ENCODE results near the gene FOLR2. TPM values are rescaled to one million over a fixed set of nuclear protein-coding genes. Genes with fewer than 3 reads are reported as not detected.

Gene FOLR2
- polyA plus RNA-seq, 1 of the 3 experiments (the other 2 are of a cell fraction): not detected

DNA sequence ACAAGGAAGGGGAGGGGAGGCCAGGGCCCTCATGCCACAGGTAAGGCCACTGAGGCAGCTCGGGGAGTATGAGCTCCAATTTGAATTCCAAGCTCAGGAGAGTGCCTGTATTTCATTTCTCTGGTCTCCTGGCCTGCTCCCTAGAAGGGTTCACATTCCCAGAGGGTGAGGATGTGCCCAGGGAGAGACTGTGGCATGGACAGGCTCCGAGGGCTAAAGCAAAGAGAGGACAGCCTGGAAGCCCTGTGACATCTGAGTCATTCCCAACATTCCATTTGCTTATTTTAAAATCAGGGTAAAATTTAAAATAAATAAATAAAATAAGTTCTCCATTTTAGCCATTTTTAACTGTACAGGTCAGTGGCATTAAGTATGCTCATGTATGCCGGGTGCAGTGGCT, 43.3 kb upstream of the FOLR2 start:
- peaks cover 7% of the 10 kb centered on the region; the same call in 1 of the 2 replicates for H3K27me3 ChIP-seq (ENCODE audit: insufficient read depth)
- no peak overlapping the region for H3K9ac ChIP-seq
- ChIA-PET POLR2A (no interaction called here), CTCF (no interaction called here)
- H2AFZ ChIP-seq (ENCODE audit: low read depth): no peak overlapping the region
- H3K79me2 ChIP-seq (ENCODE audit: insufficient read depth): no peaks in the 10 kb centered on the region
- H4K20me1 ChIP-seq (ENCODE audit: insufficient read depth): no peaks in the 10 kb centered on the region
- DNase-seq: no peak
- no peaks in the 10 kb centered on the region for H3K4me1 ChIP-seq (ENCODE audit: control insufficient read depth in 1 of 2, insufficient read depth in 2 of 2, low read depth in 1 of 2, low read length in 1 of 2)
- H3F3A ChIP-seq (replicated peaks; ENCODE audit: insufficient read depth): no peaks in the 10 kb centered on the region
- no peak overlapping the region for H3K4me3 ChIP-seq (ENCODE audit: low read depth in 2 of 2, low read length in 1 of 2)
- no peak overlapping the region for H3K4me2 ChIP-seq
- WGBS (ENCODE audit: low lambda C conversion rate): 49% methylated on average over 3 of the region's 3 CpGs
- TF ChIP-seq, protein P1, sequence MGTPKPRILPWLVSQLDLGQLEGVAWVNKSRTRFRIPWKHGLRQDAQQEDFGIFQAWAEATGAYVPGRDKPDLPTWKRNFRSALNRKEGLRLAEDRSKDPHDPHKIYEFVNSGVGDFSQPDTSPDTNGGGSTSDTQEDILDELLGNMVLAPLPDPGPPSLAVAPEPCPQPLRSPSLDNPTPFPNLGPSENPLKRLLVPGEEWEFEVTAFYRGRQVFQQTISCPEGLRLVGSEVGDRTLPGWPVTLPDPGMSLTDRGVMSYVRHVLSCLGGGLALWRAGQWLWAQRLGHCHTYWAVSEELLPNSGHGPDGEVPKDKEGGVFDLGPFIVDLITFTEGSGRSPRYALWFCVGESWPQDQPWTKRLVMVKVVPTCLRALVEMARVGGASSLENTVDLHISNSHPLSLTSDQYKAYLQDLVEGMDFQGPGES (IDR thresholded peaks at IDR 0.05; ENCODE audit: low read depth, low read length): no peak
- TF ChIP-seq, protein P2, sequence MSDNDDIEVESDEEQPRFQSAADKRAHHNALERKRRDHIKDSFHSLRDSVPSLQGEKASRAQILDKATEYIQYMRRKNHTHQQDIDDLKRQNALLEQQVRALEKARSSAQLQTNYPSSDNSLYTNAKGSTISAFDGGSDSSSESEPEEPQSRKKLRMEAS (IDR thresholded peaks at IDR 0.05; ENCODE audit: low read depth): no peak
- TF ChIP-seq NRF1 (IDR thresholded peaks at IDR 0.05; ENCODE audit: low read depth, low read length): no peak
- TF ChIP-seq GABPA (IDR thresholded peaks at IDR 0.05; ENCODE audit: low read depth): no peak
- H3K9me3 ChIP-seq: no peaks in the 10 kb centered on the region
- H3K27ac ChIP-seq (ENCODE audit: low read depth in 2 of 2, low read length in 1 of 2): no peak overlapping the region
- no peaks in the 10 kb centered on the region for H3K36me3 ChIP-seq (replicated peaks in 1 of 2; ENCODE audit: control insufficient read depth in 1 of 2, insufficient read depth in 2 of 2, low read length in 1 of 2)
- H3K9me2 ChIP-seq: no peaks in the 10 kb centered on the region

DNA sequence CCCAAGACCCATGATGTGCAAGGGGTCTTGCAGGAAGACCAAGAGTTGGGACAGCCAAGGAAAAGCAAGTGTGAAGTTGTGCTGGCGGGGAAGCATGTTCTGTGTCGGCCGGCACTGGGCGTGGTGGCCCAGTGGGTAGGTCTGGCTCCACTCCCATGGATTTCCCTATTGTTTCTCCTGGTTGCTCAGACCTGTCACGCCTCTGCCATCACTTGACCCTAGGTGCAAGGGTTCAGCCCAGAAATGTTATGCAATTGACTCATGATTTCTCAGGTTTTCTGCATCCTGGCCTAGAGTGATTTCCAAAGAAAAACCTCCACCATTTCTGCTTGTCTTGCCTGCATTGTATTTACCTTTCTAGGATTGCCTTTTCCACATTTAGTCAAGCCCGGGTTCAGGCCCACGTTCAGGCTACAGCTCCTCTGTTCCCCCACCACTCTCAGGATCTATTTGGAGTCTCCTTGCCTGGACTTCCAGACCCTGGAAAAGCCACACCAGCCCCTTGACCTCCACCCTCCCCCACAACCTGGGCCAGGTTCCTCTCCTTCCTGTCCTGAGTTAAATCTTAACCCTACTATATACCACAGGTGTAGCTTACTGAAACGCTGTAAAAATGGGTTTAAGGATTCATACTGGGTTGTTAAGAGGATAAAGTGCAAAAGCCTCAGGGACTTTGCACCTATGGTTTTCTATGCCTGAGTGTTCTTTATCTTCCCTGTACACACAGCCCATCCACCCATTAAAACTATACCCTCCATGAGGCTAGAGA, 42.1 kb upstream of the FOLR2 start:
- no peaks in the 10 kb centered on the region for H3K4me1 ChIP-seq (ENCODE audit: control insufficient read depth in 1 of 2, insufficient read depth in 2 of 2, low read depth in 1 of 2, low read length in 1 of 2)

More for the DNA sequence above, 42.1 kb upstream of the FOLR2 start:
- H3K9me2 ChIP-seq: no peaks in the 10 kb centered on the region
- 68% methylated on average over 7 of the region's 8 CpGs for WGBS (ENCODE audit: low lambda C conversion rate)
- DNase-seq: no peak
- CTCF ChIA-PET: interaction anchor here (1.2 to 1.4 kb wide), 3 partner anchors 10 to 256 kb away, joined by 3 to 4 read pairs (median 4); no protein-coding TSS in a partner anchor
- no peak overlapping the region for H3K27ac ChIP-seq (ENCODE audit: low read depth in 2 of 2, low read length in 1 of 2)
- no peak overlapping the region for H3K4me2 ChIP-seq
- no peaks in the 10 kb centered on the region for H3K9me3 ChIP-seq
- H4K20me1 ChIP-seq (ENCODE audit: insufficient read depth): no peaks in the 10 kb centered on the region
- TF ChIP-seq, protein P3, sequence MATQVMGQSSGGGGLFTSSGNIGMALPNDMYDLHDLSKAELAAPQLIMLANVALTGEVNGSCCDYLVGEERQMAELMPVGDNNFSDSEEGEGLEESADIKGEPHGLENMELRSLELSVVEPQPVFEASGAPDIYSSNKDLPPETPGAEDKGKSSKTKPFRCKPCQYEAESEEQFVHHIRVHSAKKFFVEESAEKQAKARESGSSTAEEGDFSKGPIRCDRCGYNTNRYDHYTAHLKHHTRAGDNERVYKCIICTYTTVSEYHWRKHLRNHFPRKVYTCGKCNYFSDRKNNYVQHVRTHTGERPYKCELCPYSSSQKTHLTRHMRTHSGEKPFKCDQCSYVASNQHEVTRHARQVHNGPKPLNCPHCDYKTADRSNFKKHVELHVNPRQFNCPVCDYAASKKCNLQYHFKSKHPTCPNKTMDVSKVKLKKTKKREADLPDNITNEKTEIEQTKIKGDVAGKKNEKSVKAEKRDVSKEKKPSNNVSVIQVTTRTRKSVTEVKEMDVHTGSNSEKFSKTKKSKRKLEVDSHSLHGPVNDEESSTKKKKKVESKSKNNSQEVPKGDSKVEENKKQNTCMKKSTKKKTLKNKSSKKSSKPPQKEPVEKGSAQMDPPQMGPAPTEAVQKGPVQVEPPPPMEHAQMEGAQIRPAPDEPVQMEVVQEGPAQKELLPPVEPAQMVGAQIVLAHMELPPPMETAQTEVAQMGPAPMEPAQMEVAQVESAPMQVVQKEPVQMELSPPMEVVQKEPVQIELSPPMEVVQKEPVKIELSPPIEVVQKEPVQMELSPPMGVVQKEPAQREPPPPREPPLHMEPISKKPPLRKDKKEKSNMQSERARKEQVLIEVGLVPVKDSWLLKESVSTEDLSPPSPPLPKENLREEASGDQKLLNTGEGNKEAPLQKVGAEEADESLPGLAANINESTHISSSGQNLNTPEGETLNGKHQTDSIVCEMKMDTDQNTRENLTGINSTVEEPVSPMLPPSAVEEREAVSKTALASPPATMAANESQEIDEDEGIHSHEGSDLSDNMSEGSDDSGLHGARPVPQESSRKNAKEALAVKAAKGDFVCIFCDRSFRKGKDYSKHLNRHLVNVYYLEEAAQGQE (IDR thresholded peaks at IDR 0.05; ENCODE audit: low read depth, low read length): no peak
- no peak for TF ChIP-seq SMC3 (IDR thresholded peaks at IDR 0.05; ENCODE audit: low read depth, low read length)
- no peak overlapping the region for H3K9ac ChIP-seq
- no peaks in the 10 kb centered on the region for H3K36me3 ChIP-seq (replicated peaks in 1 of 2; ENCODE audit: control insufficient read depth in 1 of 2, insufficient read depth in 2 of 2, low read length in 1 of 2)
- H3K79me2 ChIP-seq (ENCODE audit: insufficient read depth): no peaks in the 10 kb centered on the region
- no peak overlapping the region for H2AFZ ChIP-seq (ENCODE audit: low read depth)
- H3K27me3 ChIP-seq (ENCODE audit: insufficient read depth): peaks cover 7% of the 10 kb centered on the region; the same call in 1 of the 2 replicates
- no peak overlapping the region for H3K4me3 ChIP-seq (ENCODE audit: low read depth in 2 of 2, low read length in 1 of 2)
- POLR2A ChIA-PET: no interaction called here
- no peaks in the 10 kb centered on the region for H3F3A ChIP-seq (replicated peaks; ENCODE audit: insufficient read depth)

All from SK-N-SH (cell line).